CD8-positive, alpha-beta memory T cell (primary cell): ENCODE data around the gene NPHP4. TPM values are rescaled to one million over a fixed set of nuclear protein-coding genes. Genes with fewer than 3 reads are reported as not detected.

Experiments
- CTCF ChIA-PET: fragments of 350-600 bp; sonication (Branson Sonifier 250); formaldehyde crosslinking; loops from one replicate; lab custom pipeline; 2021; ENCODE audit warnings: antibody characterized with exemption; lab: Charles Lee
- POLR2A ChIA-PET: fragments of 350-600 bp; sonication (Branson Sonifier 250); formaldehyde crosslinking; loops from one replicate; lab custom pipeline; 2021; ENCODE audit warnings: antibody characterized with exemption; lab: Charles Lee
- DNase-seq, 5 donors: peaks; one replicate each; pipeline versions ENCODE4 v3.0.0 to v3.0.0-alpha.2; 2020 to 2022; ENCODE audit warnings: mixed read lengths in 1 of 5
- H3K27ac ChIP-seq: one replicate; pipeline ENCODE4 v1.7.0; 2013; ENCODE audit warnings: low read depth, mild to moderate bottlenecking, low read length, moderate library complexity
- H3K27me3 ChIP-seq: 2 replicates; pipeline ENCODE4 v1.7.0; 2013; ENCODE audit warnings: low read length, mild to moderate bottlenecking; ENCODE audit not compliant: insufficient read depth, poor library complexity, severe bottlenecking
- H3K36me3 ChIP-seq: 2 replicates; pipeline ENCODE4 v1.7.0; 2013; ENCODE audit warnings: mild to moderate bottlenecking, low read length, moderate library complexity; ENCODE audit not compliant: insufficient read depth
- H3K4me1 ChIP-seq: 2 replicates; pipeline ENCODE4 v1.7.0; 2013; ENCODE audit warnings: mild to moderate bottlenecking, low read length, moderate library complexity; ENCODE audit not compliant: insufficient read depth
- H3K4me3 ChIP-seq: 2 replicates; pipeline ENCODE4 v1.7.0; 2013; ENCODE audit warnings: mild to moderate bottlenecking, low read length
- H3K9me3 ChIP-seq: 2 replicates; pipeline ENCODE4 v1.7.0; 2013; ENCODE audit warnings: mild to moderate bottlenecking, low read length
- H3K27ac Mint-ChIP-seq, 8 donors: one replicate each; pipeline ENCODE4 v1.8.0; 2020 to 2021; ENCODE audit warnings: mixed read lengths in 8 of 8, mild to moderate bottlenecking in 6 of 8, inconsistent platforms in 3 of 8, moderate library complexity in 3 of 8
- H3K27me3 Mint-ChIP-seq, 2 donors: one replicate each; pipeline ENCODE4 v1.8.0; 2020 to 2021; ENCODE audit warnings: mixed read lengths in 2 of 2, mild to moderate bottlenecking in 1 of 2, moderate library complexity in 1 of 2
- H3K36me3 Mint-ChIP-seq, 3 donors: one replicate each; pipeline ENCODE4 v1.8.0; 2020 to 2021; ENCODE audit warnings: mixed read lengths in 3 of 3, inconsistent platforms in 1 of 3, mild to moderate bottlenecking in 1 of 3
- H3K4me1 Mint-ChIP-seq, 3 donors: one replicate each; pipeline ENCODE4 v1.8.0; 2020 to 2021; ENCODE audit warnings: mixed read lengths in 3 of 3, inconsistent platforms in 1 of 3, mild to moderate bottlenecking in 1 of 3
- H3K4me3 Mint-ChIP-seq, 7 donors: one replicate each; pipeline ENCODE4 v1.8.0; 2020 to 2021; ENCODE audit warnings: mixed read lengths in 7 of 7, mild to moderate bottlenecking in 6 of 7, moderate library complexity in 4 of 7, inconsistent platforms in 2 of 7
- H3K9me3 Mint-ChIP-seq, 5 donors: one replicate each; pipeline ENCODE4 v1.8.0; 2020 to 2022; ENCODE audit warnings: mixed read lengths in 5 of 5, mild to moderate bottlenecking in 3 of 5, moderate library complexity in 2 of 5, inconsistent platforms in 1 of 5
- polyA plus RNA-seq: library from polyadenylated mRNA; unstranded; fragments of 300-500 nt; fragmentation: Illumina TruSeq; gene quantifications from one replicate; pipeline ENCODE4 v1.2.3, GENCODE V29; 2021
- total RNA-seq, 2 experiments: library from RNA; stranded (reverse); gene quantifications; one replicate each; pipeline ENCODE4 v1.2.3, GENCODE V29; 2021

The NPHP4 gene
- total and polyA plus RNA-seq, 3 experiments from 2014 or later = 1.2 to 11.5 (median 11.2) TPM

- H3K27me3 ChIP-seq = no peaks in the 10 kb centered on the region
- no peaks in the 10 kb centered on the region for H3K4me1 ChIP-seq
- Mint-ChIP-seq H3K27ac (no peak overlapping the region), H3K9me3 (no peaks in the 10 kb centered on the region), H3K4me1 (peaks cover 0 to 3% (median 0%) of the 10 kb centered on the region in 3 donors), H3K27me3 (no peaks in the 10 kb centered on the region), H3K4me3 (no peak overlapping the region), H3K36me3 (peaks cover 0 to 9% (median 3%) of the 10 kb centered on the region in 3 donors)
- no peak overlapping the region for H3K4me3 ChIP-seq
- no peak overlapping the region for H3K27ac ChIP-seq
- DNase-seq = no peak
- no peaks in the 10 kb centered on the region for H3K9me3 ChIP-seq
- ChIA-PET CTCF (no interaction called here), POLR2A (no interaction called here)
- H3K36me3 ChIP-seq = no peaks in the 10 kb centered on the region
Measured at GRCh38 chr1:5938101-5938646, 54.1 kb downstream of the NPHP4 start.

GRCh38 chr1:5937373-5937857, 54.8 kb downstream of the NPHP4 start:
- H3K27me3 ChIP-seq = no peaks in the 10 kb centered on the region
- ChIA-PET POLR2A (no interaction called here), CTCF (no interaction called here)
- no peaks in the 10 kb centered on the region for H3K9me3 ChIP-seq
- no peak overlapping the region for H3K4me3 ChIP-seq
- Mint-ChIP-seq H3K4me3 (no peak overlapping the region), H3K36me3 (peaks cover 0 to 16% (median 3%) of the 10 kb centered on the region in 3 donors), H3K27me3 (no peaks in the 10 kb centered on the region), H3K27ac (peak overlapping the region in 2 of 8 donors; percentile 11 to 55), H3K9me3 (no peaks in the 10 kb centered on the region), H3K4me1 (peaks cover 0 to 3% (median 0%) of the 10 kb centered on the region in 3 donors)
- H3K36me3 ChIP-seq = no peaks in the 10 kb centered on the region
- DNase-seq = no peak
- no peaks in the 10 kb centered on the region for H3K4me1 ChIP-seq
- H3K27ac ChIP-seq = no peak overlapping the region

- no peaks in the 10 kb centered on the region for H3K27me3 ChIP-seq
- no peaks in the 10 kb centered on the region for H3K36me3 ChIP-seq
- Mint-ChIP-seq H3K27me3 (no peaks in the 10 kb centered on the region), H3K4me1 (peaks cover 0 to 3% (median 0%) of the 10 kb centered on the region in 3 donors), H3K9me3 (no peaks in the 10 kb centered on the region), H3K27ac (peak overlapping the region in 2 of 8 donors; percentile 31 to 58), H3K36me3 (peaks cover 0 to 18% (median 6%) of the 10 kb centered on the region in 3 donors), H3K4me3 (no peak overlapping the region)
- H3K4me3 ChIP-seq = no peak overlapping the region
- no peaks in the 10 kb centered on the region for H3K9me3 ChIP-seq
- POLR2A ChIA-PET = no interaction called here
- no peak overlapping the region for H3K27ac ChIP-seq
- no peaks in the 10 kb centered on the region for H3K4me1 ChIP-seq
- CTCF ChIA-PET = no interaction called here
- peak in 1 of 5 donors; percentile 15 for DNase-seq
Measured at GRCh38 chr1:5936621-5937372, 55.4 kb downstream of the NPHP4 start.

- Histone ChIP-seq H3K4me1 (no peaks in the 10 kb centered on the region), H3K36me3 (no peaks in the 10 kb centered on the region), H3K4me3 (no peak overlapping the region), H3K27me3 (no peaks in the 10 kb centered on the region), H3K27ac (no peak overlapping the region), H3K9me3 (no peaks in the 10 kb centered on the region)
- Mint-ChIP-seq H3K27ac (peak overlapping the region in 1 of 8 donors; percentile 58), H3K4me1 (peaks cover 0 to 3% (median 0%) of the 10 kb centered on the region in 3 donors), H3K36me3 (peaks cover 0 to 18% (median 6%) of the 10 kb centered on the region in 3 donors), H3K9me3 (no peaks in the 10 kb centered on the region), H3K27me3 (no peaks in the 10 kb centered on the region), H3K4me3 (no peak overlapping the region)
- CTCF ChIA-PET = no interaction called here
- no peak for DNase-seq
- POLR2A ChIA-PET = no interaction called here
Measured at GRCh38 chr1:5936126-5936525, 56.1 kb downstream of the NPHP4 start.

GRCh38 chr1:5935026-5935425, 57.2 kb downstream of the NPHP4 start:
- Mint-ChIP-seq H3K4me3 (no peak overlapping the region), H3K9me3 (no peaks in the 10 kb centered on the region), H3K27ac (peak overlapping the region in 1 of 8 donors; percentile 23), H3K4me1 (peaks cover 0 to 3% (median 0%) of the 10 kb centered on the region in 3 donors), H3K36me3 (peaks cover 7 to 23% (median 8%) of the 10 kb centered on the region in 3 donors), H3K27me3 (no peaks in the 10 kb centered on the region)
- no peak overlapping the region for H3K4me3 ChIP-seq
- POLR2A ChIA-PET = no interaction called here
- CTCF ChIA-PET = no interaction called here
- no peak overlapping the region for H3K27ac ChIP-seq
- H3K27me3 ChIP-seq = no peaks in the 10 kb centered on the region
- no peaks in the 10 kb centered on the region for H3K4me1 ChIP-seq
- no peak for DNase-seq
- no peaks in the 10 kb centered on the region for H3K36me3 ChIP-seq
- H3K9me3 ChIP-seq = no peaks in the 10 kb centered on the region

- ChIA-PET POLR2A (no interaction called here), CTCF (no interaction called here)
- H3K27ac ChIP-seq = no peak overlapping the region
- H3K4me1 ChIP-seq = no peaks in the 10 kb centered on the region
- Mint-ChIP-seq H3K36me3 (peaks cover 7 to 25% (median 8%) of the 10 kb centered on the region in 3 donors), H3K27me3 (no peaks in the 10 kb centered on the region), H3K27ac (no peak overlapping the region), H3K4me1 (peaks cover 0 to 3% (median 0%) of the 10 kb centered on the region in 3 donors), H3K4me3 (no peak overlapping the region), H3K9me3 (no peaks in the 10 kb centered on the region)
- H3K9me3 ChIP-seq = no peaks in the 10 kb centered on the region
- no peaks in the 10 kb centered on the region for H3K27me3 ChIP-seq
- DNase-seq = no peak
- no peak overlapping the region for H3K4me3 ChIP-seq
- H3K36me3 ChIP-seq = no peaks in the 10 kb centered on the region
Measured at GRCh38 chr1:5934058-5934884, 58.0 kb downstream of the NPHP4 start.

- POLR2A ChIA-PET = no interaction called here
- no peaks in the 10 kb centered on the region for H3K9me3 Mint-ChIP-seq
- CTCF ChIA-PET = no interaction called here
- DNase-seq = no peak
- H3K27me3 Mint-ChIP-seq = no peaks in the 10 kb centered on the region
- H3K27ac Mint-ChIP-seq = no peak overlapping the region
- Histone ChIP-seq H3K27me3 (no peaks in the 10 kb centered on the region), H3K9me3 (no peaks in the 10 kb centered on the region), H3K27ac (no peak overlapping the region), H3K36me3 (no peaks in the 10 kb centered on the region), H3K4me3 (no peak overlapping the region), H3K4me1 (no peaks in the 10 kb centered on the region)
- H3K4me3 Mint-ChIP-seq = no peak overlapping the region
- H3K36me3 Mint-ChIP-seq = peaks cover 7 to 25% (median 8%) of the 10 kb centered on the region in 3 donors
- peaks cover 0 to 3% (median 0%) of the 10 kb centered on the region in 3 donors for H3K4me1 Mint-ChIP-seq
Measured at GRCh38 chr1:5933676-5934057, 58.6 kb downstream of the NPHP4 start.
